ENCODE data around the gene LACTBL1.
"Not testable (repeated sequence)": the region's sequence is repeated elsewhere in the genome, so short reads cannot be mapped to it uniquely, and the experiment has no call there.

LACTBL1 gene

GRCh38 chr1:22958556-22958955 is 14.1 kb downstream of the LACTBL1 start:
- Histone ChIP-seq H3K9me3 (ENCODE audit: insufficient read depth, low read depth, low read length) (no peaks in the 10 kb centered on the region), H3K36me3 (ENCODE audit: insufficient read depth, low read depth, low read length) (no peaks in the 10 kb centered on the region), H3K4me1 (ENCODE audit: insufficient read depth, low read length) (no peaks in the 10 kb centered on the region), H3K27me3 (ENCODE audit: insufficient read depth, low read length) (peaks cover 17% of the 10 kb centered on the region; the same call in 1 of the 2 replicates), H3K9ac (ENCODE audit: low read depth, low read length) (no peak overlapping the region), H3K27ac (ENCODE audit: low read length) (no peak overlapping the region), H3K4me3 (ENCODE audit: low read length) (no peak overlapping the region)

- no peaks in the 10 kb centered on the region for H3K4me1 ChIP-seq (ENCODE audit: insufficient read depth, low read length)
These were observed 15.6 kb downstream of the LACTBL1 start for GRCh38 chr1:22957066-22957465.

GRCh38 chr1:22955146-22955545 is 17.5 kb downstream of the LACTBL1 start:
- H3K27me3 ChIP-seq (ENCODE audit: insufficient read depth, low read length) = peaks cover 33% of the 10 kb centered on the region; the same call in 1 of the 2 replicates
- no peaks in the 10 kb centered on the region for H3K4me1 ChIP-seq (ENCODE audit: insufficient read depth, low read length)
- no peak overlapping the region for H3K9ac ChIP-seq (ENCODE audit: low read depth, low read length)
- no peak overlapping the region for H3K4me3 ChIP-seq (ENCODE audit: low read length)
- H3K36me3 ChIP-seq (ENCODE audit: insufficient read depth, low read depth, low read length) = no peaks in the 10 kb centered on the region
- H3K9me3 ChIP-seq (ENCODE audit: insufficient read depth, low read depth, low read length) = no peaks in the 10 kb centered on the region
- H3K27ac ChIP-seq (ENCODE audit: low read length) = no peak overlapping the region

More at GRCh38 chr1:22957066-22957465, 15.6 kb downstream of the LACTBL1 start:
- H3K27me3 ChIP-seq (ENCODE audit: insufficient read depth, low read length) = peaks cover 30% of the 10 kb centered on the region; the same call in 1 of the 2 replicates
- H3K27ac ChIP-seq (ENCODE audit: low read length) = no peak overlapping the region
- H3K36me3 ChIP-seq (ENCODE audit: insufficient read depth, low read depth, low read length) = no peaks in the 10 kb centered on the region
- H3K9ac ChIP-seq (ENCODE audit: low read depth, low read length) = no peak overlapping the region
- no peaks in the 10 kb centered on the region for H3K9me3 ChIP-seq (ENCODE audit: insufficient read depth, low read depth, low read length)
- H3K4me3 ChIP-seq (ENCODE audit: low read length) = no peak overlapping the region

- Histone ChIP-seq H3K36me3 (ENCODE audit: insufficient read depth, low read depth, low read length) (no peaks in the 10 kb centered on the region), H3K9ac (ENCODE audit: low read depth, low read length) (no peak overlapping the region), H3K4me1 (ENCODE audit: insufficient read depth, low read length) (no peaks in the 10 kb centered on the region), H3K9me3 (ENCODE audit: insufficient read depth, low read depth, low read length) (no peaks in the 10 kb centered on the region), H3K27me3 (ENCODE audit: insufficient read depth, low read length) (peaks cover 33% of the 10 kb centered on the region; the same call in 1 of the 2 replicates), H3K27ac (ENCODE audit: low read length) (no peak overlapping the region), H3K4me3 (ENCODE audit: low read length) (no peak overlapping the region)
These were observed 18.9 kb downstream of the LACTBL1 start for GRCh38 chr1:22953740-22954141.

GRCh38 chr1:22953057-22953739 is 19.5 kb downstream of the LACTBL1 start:
- peaks cover 33% of the 10 kb centered on the region; the same call in 1 of the 2 replicates for H3K27me3 ChIP-seq (ENCODE audit: insufficient read depth, low read length)
- H3K36me3 ChIP-seq (ENCODE audit: insufficient read depth, low read depth, low read length) = no peaks in the 10 kb centered on the region
- H3K9ac ChIP-seq (ENCODE audit: low read depth, low read length) = no peak overlapping the region
- no peak overlapping the region for H3K27ac ChIP-seq (ENCODE audit: low read length)
- no peaks in the 10 kb centered on the region for H3K9me3 ChIP-seq (ENCODE audit: insufficient read depth, low read depth, low read length)
- H3K4me3 ChIP-seq (ENCODE audit: low read length) = no peak overlapping the region
- H3K4me1 ChIP-seq (ENCODE audit: insufficient read depth, low read length) = no peaks in the 10 kb centered on the region

- H3K36me3 ChIP-seq (ENCODE audit: insufficient read depth, low read depth, low read length) = no peaks in the 10 kb centered on the region
- no peak overlapping the region for H3K27ac ChIP-seq (ENCODE audit: low read length)
- no peak overlapping the region for H3K4me3 ChIP-seq (ENCODE audit: low read length)
- H3K4me1 ChIP-seq (ENCODE audit: insufficient read depth, low read length) = no peaks in the 10 kb centered on the region
- H3K9me3 ChIP-seq (ENCODE audit: insufficient read depth, low read depth, low read length) = no peaks in the 10 kb centered on the region
- H3K9ac ChIP-seq (ENCODE audit: low read depth, low read length) = no peak overlapping the region
- H3K27me3 ChIP-seq (ENCODE audit: insufficient read depth, low read length) = peaks cover 33% of the 10 kb centered on the region; the same call in 1 of the 2 replicates
These were observed 20.0 kb downstream of the LACTBL1 start for GRCh38 chr1:22952694-22953056.

GRCh38 chr1:22951796-22952195 is 20.9 kb downstream of the LACTBL1 start:
- Histone ChIP-seq H3K4me3 (ENCODE audit: low read length) (no peak overlapping the region), H3K36me3 (ENCODE audit: insufficient read depth, low read depth, low read length) (no peaks in the 10 kb centered on the region), H3K27ac (ENCODE audit: low read length) (no peak overlapping the region), H3K9ac (ENCODE audit: low read depth, low read length) (no peak overlapping the region), H3K27me3 (ENCODE audit: insufficient read depth, low read length) (peaks cover 33% of the 10 kb centered on the region; the same call in 1 of the 2 replicates), H3K9me3 (ENCODE audit: insufficient read depth, low read depth, low read length) (no peaks in the 10 kb centered on the region), H3K4me1 (ENCODE audit: insufficient read depth, low read length) (no peaks in the 10 kb centered on the region)

GRCh38 chr1:22949822-22950331 is 22.8 kb downstream of the LACTBL1 start:
- H3K9me3 ChIP-seq (ENCODE audit: insufficient read depth, low read depth, low read length) = no peaks in the 10 kb centered on the region
- H3K9ac ChIP-seq (ENCODE audit: low read depth, low read length) = no peak overlapping the region
- H3K4me3 ChIP-seq (ENCODE audit: low read length) = no peak overlapping the region
- no peaks in the 10 kb centered on the region for H3K36me3 ChIP-seq (ENCODE audit: insufficient read depth, low read depth, low read length)
- H3K27ac ChIP-seq (ENCODE audit: low read length) = no peak overlapping the region
- peaks cover 29% of the 10 kb centered on the region; the same call in 1 of the 2 replicates for H3K27me3 ChIP-seq (ENCODE audit: insufficient read depth, low read length)
- no peaks in the 10 kb centered on the region for H3K4me1 ChIP-seq (ENCODE audit: insufficient read depth, low read length)

GRCh38 chr1:22945171-22945570 is 27.5 kb downstream of the LACTBL1 start:
- H3K27me3 ChIP-seq (ENCODE audit: insufficient read depth, low read length) = not testable (repeated sequence)

GRCh38 chr1:22944346-22945055 is 28.2 kb downstream of the LACTBL1 start:
- H3K4me1 ChIP-seq (ENCODE audit: insufficient read depth, low read length) = no peaks in the 10 kb centered on the region
- no peaks in the 10 kb centered on the region for H3K27me3 ChIP-seq (ENCODE audit: insufficient read depth, low read length)
- H3K4me3 ChIP-seq (ENCODE audit: low read length) = no peak overlapping the region
- H3K27ac ChIP-seq (ENCODE audit: low read length) = no peak overlapping the region
- no peaks in the 10 kb centered on the region for H3K9me3 ChIP-seq (ENCODE audit: insufficient read depth, low read depth, low read length)
- H3K9ac ChIP-seq (ENCODE audit: low read depth, low read length) = no peak overlapping the region
- no peaks in the 10 kb centered on the region for H3K36me3 ChIP-seq (ENCODE audit: insufficient read depth, low read depth, low read length)

More at GRCh38 chr1:22945171-22945570, 27.5 kb downstream of the LACTBL1 start:
- not testable (repeated sequence) for H3K4me3 ChIP-seq (ENCODE audit: low read length); H3K36me3 ChIP-seq (ENCODE audit: insufficient read depth, low read depth, low read length); H3K4me1 ChIP-seq (ENCODE audit: insufficient read depth, low read length); H3K9me3 ChIP-seq (ENCODE audit: insufficient read depth, low read depth, low read length); H3K9ac ChIP-seq (ENCODE audit: low read depth, low read length); H3K27ac ChIP-seq (ENCODE audit: low read length)

- no peak overlapping the region for H3K4me3 ChIP-seq (ENCODE audit: low read length)
- no peaks in the 10 kb centered on the region for H3K36me3 ChIP-seq (ENCODE audit: insufficient read depth, low read depth, low read length)
- H3K27ac ChIP-seq (ENCODE audit: low read length) = no peak overlapping the region
- no peaks in the 10 kb centered on the region for H3K9me3 ChIP-seq (ENCODE audit: insufficient read depth, low read depth, low read length)
- H3K4me1 ChIP-seq (ENCODE audit: insufficient read depth, low read length) = no peaks in the 10 kb centered on the region
- no peak overlapping the region for H3K9ac ChIP-seq (ENCODE audit: low read depth, low read length)
- H3K27me3 ChIP-seq (ENCODE audit: insufficient read depth, low read length) = no peaks in the 10 kb centered on the region
These were observed 31.4 kb downstream of the LACTBL1 start for GRCh38 chr1:22941257-22941656.

GRCh38 chr1:22936681-22937080 is 36.0 kb downstream of the LACTBL1 start:
- H3K27ac ChIP-seq (ENCODE audit: low read length) = no peak overlapping the region
- H3K9me3 ChIP-seq (ENCODE audit: insufficient read depth, low read depth, low read length) = peaks cover 6% of the 10 kb centered on the region
- no peaks in the 10 kb centered on the region for H3K27me3 ChIP-seq (ENCODE audit: insufficient read depth, low read length)
- no peaks in the 10 kb centered on the region for H3K4me1 ChIP-seq (ENCODE audit: insufficient read depth, low read length)
- H3K9ac ChIP-seq (ENCODE audit: low read depth, low read length) = no peak overlapping the region
- no peaks in the 10 kb centered on the region for H3K36me3 ChIP-seq (ENCODE audit: insufficient read depth, low read depth, low read length)
- H3K4me3 ChIP-seq (ENCODE audit: low read length) = no peak overlapping the region

Measured in iPS-20b (cell line).